OCI-LY7 (cell line): ENCODE data around the gene SAP30BP. TPM values are rescaled to one million over a fixed set of nuclear protein-coding genes. Genes with fewer than 3 reads are reported as not detected.

Experiments
- BruUV-seq: library from RNA; stranded (reverse); fragments of 400-500 nt; replicated peaks from 2 replicates; lab custom pipeline; 2021; lab: Mats Ljungman, UMichigan
- CTCF ChIA-PET: fragments of 300-600 bp; sonication (Branson Sonifier 250); formaldehyde crosslinking; loops from one replicate; lab custom pipeline; 2022; ENCODE audit warnings: antibody characterized with exemption; ENCODE audit not compliant: unreplicated experiment; lab: Charles Lee
- POLR2A ChIA-PET: fragments of 300-600 bp; sonication (Branson Sonifier 250); formaldehyde crosslinking; loops from one replicate; lab custom pipeline; 2022; ENCODE audit warnings: antibody characterized with exemption; lab: Charles Lee
- DNase-seq: peaks from one replicate; pipeline ENCODE4 v3.0.0-alpha.2; 2015; ENCODE audit warnings: low spot score
- H2AFZ ChIP-seq: fragments of 200-600 bp; sonication (generic), shearing (Covaris generic); 2 replicates; pipeline ENCODE4 v1.6.1; 2014; ENCODE audit warnings: mild to moderate bottlenecking, antibody characterized with exemption, low read length, moderate library complexity
- H3K27ac ChIP-seq: fragments of 200-600 bp; sonication (generic); 2 replicates; pipeline ENCODE4 v1.5.1; 2014; ENCODE audit warnings: mixed run types, low read depth, mild to moderate bottlenecking, moderate library complexity, low read length, inconsistent platforms; ENCODE audit not compliant: poor library complexity, severe bottlenecking
- H3K36me3 ChIP-seq: fragments of 200-600 bp; sonication (generic); 2 replicates; pipeline ENCODE4 v1.6.1; 2014; ENCODE audit warnings: mild to moderate bottlenecking, antibody characterized with exemption, low read length, moderate library complexity, mixed read lengths; ENCODE audit not compliant: insufficient read depth
- H3K4me1 ChIP-seq: fragments of 200-600 bp; sonication (generic); 2 replicates; pipeline ENCODE4 v1.5.1; 2014; ENCODE audit warnings: mild to moderate bottlenecking, low read length; ENCODE audit not compliant: insufficient read depth, poor library complexity, severe bottlenecking
- H3K4me2 ChIP-seq: fragments of 200-600 bp; sonication (generic); 2 replicates; pipeline ENCODE4 v1.6.1; 2014; ENCODE audit warnings: mild to moderate bottlenecking, low read length
- H3K4me3 ChIP-seq: fragments of 200-600 bp; sonication (generic); 2 replicates; pipeline ENCODE4 v1.5.1; 2014; ENCODE audit warnings: mild to moderate bottlenecking, low read depth, low read length; ENCODE audit not compliant: poor library complexity, severe bottlenecking
- H3K79me2 ChIP-seq: fragments of 200-600 bp; sonication (generic); 2 replicates; pipeline ENCODE4 v1.6.1; 2016; ENCODE audit warnings: low read depth, mild to moderate bottlenecking, low read length, moderate library complexity, mixed read lengths; ENCODE audit not compliant: insufficient read depth
- H3K9me2 ChIP-seq: fragments of 200-600 bp; sonication (generic); 2 replicates; pipeline ENCODE4 v1.6.1; 2016; ENCODE audit warnings: mild to moderate bottlenecking, low read length, mixed read lengths; ENCODE audit not compliant: insufficient read depth
- H3K9me3 ChIP-seq: fragments of 200-600 bp; sonication (generic); 2 replicates; pipeline ENCODE4 v1.6.1; 2014; ENCODE audit warnings: mild to moderate bottlenecking, mixed run types, low read length, mixed read lengths
- H4K20me1 ChIP-seq: fragments of 200-600 bp; sonication (generic); 2 replicates; pipeline ENCODE4 v1.6.1; 2014; ENCODE audit warnings: mild to moderate bottlenecking, antibody characterized with exemption, low read length, moderate library complexity, mixed read lengths; ENCODE audit not compliant: insufficient read depth
- EZH2phosphoT487 ChIP-seq: fragments of 200-600 bp; sonication (generic); IDR thresholded peaks from 2 replicates; pipeline ENCODE4 v1.6.1; 2018; ENCODE audit warnings: low read depth, borderline replicate concordance, mild to moderate bottlenecking, mixed run types, antibody characterized with exemption, low read length, moderate library complexity, mixed read lengths
- intact Hi-C: fragments of 100-400 bp; cut with micrococcal nuclease; formaldehyde crosslinking; loops from one replicate; pipeline ENCODE4 v1.10.0; 2022; ENCODE audit not compliant: unreplicated experiment
- total RNA-seq, 2 experiments: library from RNA; depleted of rRNA in 1 of 2; stranded (reverse); fragments of >200 nt in 1 of 2; shearing (Covaris generic) in 1 of 2; gene quantifications; 2 replicates each; pipeline ENCODE4 v1.2.3, GENCODE V29; 2014 to 2022
- TF ChIP-seq, protein P1 (sequence below): fragments of 200-600 bp; sonication (generic); conservative IDR thresholded peaks from 2 replicates; pipeline ENCODE4 v1.5.1; 2014; ENCODE audit warnings: mild to moderate bottlenecking, antibody characterized with exemption, low read length, moderate library complexity, mixed read lengths

The SAP30BP gene
- total RNA-seq, 2 experiments from 2014 or later: 127 to 187 TPM

DNA sequence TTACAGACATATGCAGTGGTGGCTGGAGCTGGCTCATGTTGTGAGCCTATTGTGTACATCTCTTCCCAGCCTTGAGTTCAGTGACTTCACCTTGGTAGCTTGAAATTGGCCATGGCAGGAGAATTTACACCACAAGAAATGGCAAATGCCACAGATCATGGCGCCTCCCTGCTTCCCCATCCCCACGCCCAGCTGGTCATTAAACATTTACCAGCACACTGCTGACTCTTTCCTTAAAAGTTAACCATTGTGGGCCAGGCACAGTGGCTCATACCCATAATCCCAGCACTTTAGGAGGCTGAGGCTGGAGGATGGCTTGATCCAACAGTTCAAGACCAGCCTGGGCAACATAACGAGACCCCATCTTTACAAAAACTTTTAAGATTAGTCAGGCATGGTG is 31.5 kb downstream of the SAP30BP start:
- intact Hi-C loops: no loop called here
- no TSS peak for BruUV-seq
- TF ChIP-seq, protein P1, sequence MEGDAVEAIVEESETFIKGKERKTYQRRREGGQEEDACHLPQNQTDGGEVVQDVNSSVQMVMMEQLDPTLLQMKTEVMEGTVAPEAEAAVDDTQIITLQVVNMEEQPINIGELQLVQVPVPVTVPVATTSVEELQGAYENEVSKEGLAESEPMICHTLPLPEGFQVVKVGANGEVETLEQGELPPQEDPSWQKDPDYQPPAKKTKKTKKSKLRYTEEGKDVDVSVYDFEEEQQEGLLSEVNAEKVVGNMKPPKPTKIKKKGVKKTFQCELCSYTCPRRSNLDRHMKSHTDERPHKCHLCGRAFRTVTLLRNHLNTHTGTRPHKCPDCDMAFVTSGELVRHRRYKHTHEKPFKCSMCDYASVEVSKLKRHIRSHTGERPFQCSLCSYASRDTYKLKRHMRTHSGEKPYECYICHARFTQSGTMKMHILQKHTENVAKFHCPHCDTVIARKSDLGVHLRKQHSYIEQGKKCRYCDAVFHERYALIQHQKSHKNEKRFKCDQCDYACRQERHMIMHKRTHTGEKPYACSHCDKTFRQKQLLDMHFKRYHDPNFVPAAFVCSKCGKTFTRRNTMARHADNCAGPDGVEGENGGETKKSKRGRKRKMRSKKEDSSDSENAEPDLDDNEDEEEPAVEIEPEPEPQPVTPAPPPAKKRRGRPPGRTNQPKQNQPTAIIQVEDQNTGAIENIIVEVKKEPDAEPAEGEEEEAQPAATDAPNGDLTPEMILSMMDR: no peak
- TF ChIP-seq EZH2phosphoT487: no peak
- H3K4me2 ChIP-seq: no peak overlapping the region
- H3K9me3 ChIP-seq: no peaks in the 10 kb centered on the region
- H3K36me3 ChIP-seq: peaks cover 99% of the 10 kb centered on the region
- no peaks in the 10 kb centered on the region for H3K4me1 ChIP-seq
- no peaks in the 10 kb centered on the region for H3K79me2 ChIP-seq
- H3K9me2 ChIP-seq: no peaks in the 10 kb centered on the region
- no peak for DNase-seq
- H3K4me3 ChIP-seq: no peak overlapping the region
- H3K27ac ChIP-seq: no peak overlapping the region
- H2AFZ ChIP-seq: no peak overlapping the region
- no peaks in the 10 kb centered on the region for H4K20me1 ChIP-seq
- ChIA-PET CTCF (interaction anchor here (0.9 kb wide), 1 partner anchor 9 kb away, joined by 3 read pairs; no protein-coding TSS in a partner anchor), POLR2A (interaction anchor here (0.7 kb wide), 1 partner anchor 293 kb away, joined by 3 read pairs; no protein-coding TSS in a partner anchor)

DNA sequence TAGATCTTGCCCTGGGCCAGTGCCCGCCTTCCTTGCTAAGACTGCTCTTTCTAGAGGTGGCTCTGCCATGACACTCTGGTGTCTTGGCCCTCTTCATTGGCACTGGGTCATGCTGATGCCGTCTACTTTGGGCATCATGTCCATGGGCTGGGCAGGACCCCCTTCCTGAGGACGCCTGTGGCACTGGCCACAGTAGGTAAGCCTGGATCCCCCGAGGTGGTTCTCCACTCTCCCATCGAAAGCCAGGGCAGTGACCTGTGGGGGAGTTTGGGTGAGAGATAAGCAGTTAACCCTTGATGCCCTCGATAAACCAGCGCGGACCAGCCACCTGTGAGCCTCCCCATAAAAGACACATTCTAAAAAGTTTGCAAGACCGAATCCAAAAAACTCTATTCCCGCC is 34.1 kb downstream of the SAP30BP start:
- Histone ChIP-seq H3K4me1 (no peaks in the 10 kb centered on the region), H3K27ac (no peak overlapping the region), H2AFZ (no peak overlapping the region), H3K9me2 (no peaks in the 10 kb centered on the region), H3K4me3 (no peak overlapping the region), H3K79me2 (no peaks in the 10 kb centered on the region), H4K20me1 (no peaks in the 10 kb centered on the region), H3K36me3 (peaks cover 99% of the 10 kb centered on the region), H3K4me2 (no peak overlapping the region), H3K9me3 (no peaks in the 10 kb centered on the region)
- no peak for DNase-seq
- ChIA-PET CTCF (no interaction called here), POLR2A (no interaction called here)
- BruUV-seq: no TSS peak
- no peak for TF ChIP-seq EZH2phosphoT487
- TF ChIP-seq, protein P1: no peak
- intact Hi-C loops: no loop called here

GRCh38 chr17:75703191-75703590 is 36.1 kb downstream of the SAP30BP start:
- Histone ChIP-seq H3K27ac (no peak overlapping the region), H3K4me1 (no peaks in the 10 kb centered on the region), H3K36me3 (peaks cover 99% of the 10 kb centered on the region), H4K20me1 (no peaks in the 10 kb centered on the region), H3K9me3 (no peaks in the 10 kb centered on the region), H3K9me2 (no peaks in the 10 kb centered on the region), H2AFZ (no peak overlapping the region), H3K79me2 (no peaks in the 10 kb centered on the region), H3K4me3 (no peak overlapping the region), H3K4me2 (no peak overlapping the region)
- intact Hi-C loops: no loop called here
- TF ChIP-seq, protein P1: no peak
- no peak for TF ChIP-seq EZH2phosphoT487
- CTCF ChIA-PET: interaction anchor here (0.6 to 1.1 kb wide), 2 partner anchors 12 to 50 kb away, joined by 3 read pairs; no protein-coding TSS in a partner anchor
- DNase-seq: no peak
- no TSS peak for BruUV-seq
- POLR2A ChIA-PET: interaction anchor here (0.6 to 1.9 kb wide), 2 partner anchors 14 to 162 kb away, joined by 3 to 5 read pairs; no protein-coding TSS in a partner anchor
